Left hindlimb (tissue), 1 donor: Measurements from ENCODE around the gene MAP7D3.
"Not testable (repeated sequence)": the region's sequence is repeated elsewhere in the genome, so short reads cannot be mapped to it uniquely, and the experiment has no call there.

Experiments
- DNase-seq: peaks from one replicate; pipeline ENCODE4 v3.0.0-alpha.2; 2018

MAP7D3 gene

GRCh38 chrX:136179133-136179532 is 72.1 kb downstream of the MAP7D3 start:
- no peak for DNase-seq

DNA sequence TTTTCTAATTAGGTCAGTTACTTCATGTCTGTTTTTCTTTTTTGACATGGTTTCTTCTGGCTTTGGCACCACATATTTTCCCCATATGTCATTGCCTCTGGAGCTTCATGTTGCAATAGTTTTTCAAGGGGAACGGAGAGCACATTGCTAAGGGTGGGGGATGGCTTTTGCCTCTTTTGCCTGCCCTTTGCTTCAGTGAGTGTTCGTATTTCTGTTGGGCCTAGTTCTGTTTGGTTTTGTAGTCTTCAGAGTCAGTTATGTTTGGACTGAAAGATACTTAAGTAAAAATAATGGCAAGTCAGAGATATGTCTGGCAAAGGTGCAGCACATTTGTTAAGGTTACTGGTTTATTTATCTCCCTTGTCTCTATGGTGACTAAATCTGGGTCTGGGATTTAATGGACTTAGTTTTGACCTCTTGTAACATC is 74.8 kb downstream of the MAP7D3 start:
- no peak for DNase-seq

- DNase-seq: no peak
Observed at GRCh38 chrX:136171420-136171819, 79.8 kb downstream of the MAP7D3 start.

GRCh38 chrX:136170139-136170800 is 80.9 kb downstream of the MAP7D3 start:
- no peak for DNase-seq

GRCh38 chrX:136168929-136169735 is 82.1 kb downstream of the MAP7D3 start:
- peak; percentile 65 for DNase-seq

- DNase-seq: not testable (repeated sequence)
Observed at GRCh38 chrX:136167989-136168388, 83.2 kb downstream of the MAP7D3 start.

- DNase-seq: no peak
Observed at GRCh38 chrX:136166221-136166855, 84.9 kb downstream of the MAP7D3 start.

GRCh38 chrX:136165406-136165805 is 85.8 kb downstream of the MAP7D3 start:
- DNase-seq: no peak

- no peak for DNase-seq
Observed at GRCh38 chrX:136163689-136164088, 87.5 kb downstream of the MAP7D3 start.
